WTC11 (cell line): ENCODE measurements around the gene BPI.

Experiments used
- CBFB ChIP-seq: sonication (generic); formaldehyde crosslinking; IDR thresholded peaks from 2 replicates; pipeline ENCODE4 v1.8.1; 2022; ENCODE audit warnings: mild to moderate bottlenecking, low read depth, missing genetic modification reagents
- CTCF ChIP-seq: fragments of 200-600 bp; IDR thresholded peaks from 2 replicates; pipeline ENCODE4 v1.8.0; 2022; ENCODE audit warnings: antibody characterized with exemption
- TEAD4 ChIP-seq: sonication (generic); formaldehyde crosslinking; IDR thresholded peaks from 2 replicates; pipeline ENCODE4 v1.8.0; 2022; ENCODE audit warnings: mild to moderate bottlenecking, missing genetic modification reagents
- ZNF121 ChIP-seq: sonication (generic); formaldehyde crosslinking; IDR thresholded peaks from 2 replicates; pipeline ENCODE4 v1.8.0; 2023; ENCODE audit warnings: missing genetic modification reagents
- ZNF416 ChIP-seq: fragments of 250-450 bp; sonication (Bioruptor Pico); IDR thresholded peaks from 2 replicates; pipeline ENCODE4 v1.9.0; 2021; ENCODE audit warnings: mild to moderate bottlenecking, inconsistent platforms
- ZNF512 ChIP-seq: sonication (generic); formaldehyde crosslinking; IDR thresholded peaks from 2 replicates; pipeline ENCODE4 v1.8.1; 2022; ENCODE audit warnings: missing genetic modification reagents, borderline replicate concordance
- TF ChIP-seq, protein P1 (sequence below): sonication (generic); formaldehyde crosslinking; IDR thresholded peaks from 2 replicates; pipeline ENCODE4 v1.8.0; 2022; ENCODE audit warnings: mild to moderate bottlenecking, missing genetic modification reagents
- TF ChIP-seq, protein P2 (sequence below): sonication (generic); formaldehyde crosslinking; IDR thresholded peaks from 2 replicates; pipeline ENCODE4 v1.8.0; 2022; ENCODE audit warnings: mild to moderate bottlenecking, missing genetic modification reagents
- TF ChIP-seq, protein P3 (sequence below): fragments of 250-450 bp; sonication (Bioruptor Pico); conservative IDR thresholded peaks from 2 replicates; pipeline ENCODE4 v1.9.0; 2021; ENCODE audit warnings: mild to moderate bottlenecking

GRCh38 chr20:38266426-38266825 is 37.5 kb upstream of the BPI start:
- TF ChIP-seq CTCF (no peak), TEAD4 (CRISPR knock-in tag) (no peak), ZNF512 (CRISPR knock-in tag) (no peak), CBFB (CRISPR knock-in tag) (no peak), ZNF121 (CRISPR knock-in tag) (no peak), ZNF416 (no peak)
- TF ChIP-seq, protein P1, sequence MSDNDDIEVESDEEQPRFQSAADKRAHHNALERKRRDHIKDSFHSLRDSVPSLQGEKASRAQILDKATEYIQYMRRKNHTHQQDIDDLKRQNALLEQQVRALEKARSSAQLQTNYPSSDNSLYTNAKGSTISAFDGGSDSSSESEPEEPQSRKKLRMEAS (CRISPR knock-in tag): no peak
- TF ChIP-seq, protein P2, sequence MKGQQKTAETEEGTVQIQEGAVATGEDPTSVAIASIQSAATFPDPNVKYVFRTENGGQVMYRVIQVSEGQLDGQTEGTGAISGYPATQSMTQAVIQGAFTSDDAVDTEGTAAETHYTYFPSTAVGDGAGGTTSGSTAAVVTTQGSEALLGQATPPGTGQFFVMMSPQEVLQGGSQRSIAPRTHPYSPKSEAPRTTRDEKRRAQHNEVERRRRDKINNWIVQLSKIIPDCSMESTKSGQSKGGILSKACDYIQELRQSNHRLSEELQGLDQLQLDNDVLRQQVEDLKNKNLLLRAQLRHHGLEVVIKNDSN: no peak
- TF ChIP-seq, protein P3, sequence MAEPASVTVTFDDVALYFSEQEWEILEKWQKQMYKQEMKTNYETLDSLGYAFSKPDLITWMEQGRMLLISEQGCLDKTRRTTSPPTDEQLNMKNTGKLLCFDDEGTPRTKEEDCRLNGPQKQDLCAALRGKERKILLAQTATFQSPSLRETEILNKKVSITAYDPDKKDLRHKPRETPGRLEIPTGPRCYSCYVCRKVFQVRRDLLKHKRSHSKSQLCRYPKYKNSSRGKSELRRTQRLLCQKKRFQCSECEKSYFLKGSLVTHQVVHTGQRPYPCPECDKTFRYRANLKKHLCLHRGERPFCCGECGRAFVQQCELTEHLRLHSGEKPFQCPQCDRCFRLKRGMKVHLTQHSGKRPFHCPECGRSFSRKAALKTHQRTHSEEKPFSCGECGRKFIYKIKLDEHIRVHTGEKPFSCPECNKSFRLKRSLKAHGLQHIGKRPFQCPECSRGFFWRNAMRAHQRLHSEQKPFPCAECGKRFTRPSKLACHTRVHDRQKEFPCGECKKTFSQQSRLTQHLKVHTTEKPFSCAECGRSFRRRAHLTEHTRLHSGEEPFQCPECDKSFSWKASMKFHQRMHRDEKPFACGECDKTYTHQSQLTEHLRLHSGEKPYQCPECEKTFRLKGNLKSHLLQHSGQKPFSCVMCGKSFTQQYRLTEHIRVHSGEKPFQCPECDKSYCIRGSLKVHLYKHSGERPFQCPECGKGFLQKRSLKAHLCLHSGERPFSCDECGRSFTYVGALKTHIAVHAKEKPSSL: no peak
